GM23338 (cell line): ENCODE results near the gene DLL1. TPM values are rescaled to one million over a fixed set of nuclear protein-coding genes. Genes with fewer than 3 reads are reported as not detected.

Experiments used
- ATAC-seq: fragments of 200-7000 bp; cut with Tn5 transposase; 3 replicates; pipeline ENCODE4 v1.9.1; 2020
- DNase-seq: peaks from one replicate; pipeline ENCODE4 v3.0.0-alpha.2; 2015; ENCODE audit warnings: low spot score
- H2AFZ ChIP-seq: fragments of 200-600 bp; sonication (generic); 2 replicates; pipeline ENCODE4 v1.8.0; 2016; ENCODE audit warnings: antibody characterized with exemption, mild to moderate bottlenecking, moderate library complexity
- H3F3A ChIP-seq: fragments of 200-600 bp; sonication (generic); replicated peaks from 2 replicates; pipeline ENCODE4 v1.8.0; 2017; ENCODE audit warnings: antibody characterized with exemption, mixed run types, low read depth
- H3K27ac ChIP-seq: fragments of 200-600 bp; sonication (generic); 2 replicates; pipeline ENCODE4 v1.6.1; 2016; ENCODE audit warnings: low read depth
- H3K27me3 ChIP-seq: fragments of 200-600 bp; sonication (generic); 2 replicates; pipeline ENCODE4 v1.8.0; 2016; ENCODE audit warnings: mild to moderate bottlenecking, mixed run types, moderate library complexity; ENCODE audit not compliant: insufficient read depth
- H3K36me3 ChIP-seq: fragments of 200-600 bp; sonication (generic); 2 replicates; pipeline ENCODE4 v1.8.0; 2016; ENCODE audit warnings: mild to moderate bottlenecking; ENCODE audit not compliant: insufficient read depth
- H3K4me1 ChIP-seq: fragments of 200-600 bp; sonication (generic); 2 replicates; pipeline ENCODE4 v1.8.0; 2016; ENCODE audit warnings: mild to moderate bottlenecking, moderate library complexity; ENCODE audit not compliant: insufficient read depth
- H3K4me2 ChIP-seq: fragments of 200-600 bp; sonication (generic); 2 replicates; pipeline ENCODE4 v1.7.1; 2017; ENCODE audit warnings: mixed run types
- H3K4me3 ChIP-seq: fragments of 200-600 bp; sonication (generic); 2 replicates; pipeline ENCODE4 v1.6.1; 2016; ENCODE audit warnings: mixed run types
- H3K79me2 ChIP-seq: fragments of 200-600 bp; sonication (generic); replicated peaks from 2 replicates; pipeline ENCODE4 v1.8.0; 2017; ENCODE audit warnings: mild to moderate bottlenecking; ENCODE audit not compliant: insufficient read depth
- H3K9me2 ChIP-seq: fragments of 200-600 bp; sonication (generic); 2 replicates; pipeline ENCODE4 v1.8.0; 2017; ENCODE audit not compliant: insufficient read depth
- H4K20me1 ChIP-seq: fragments of 200-600 bp; sonication (generic); replicated peaks from 2 replicates; pipeline ENCODE4 v1.8.0; 2017; ENCODE audit warnings: mild to moderate bottlenecking; ENCODE audit not compliant: insufficient read depth
- H3K27ac Mint-ChIP-seq: 2 replicates; pipeline ENCODE4 v1.8.0; 2020; ENCODE audit warnings: inconsistent platforms, mild to moderate bottlenecking, moderate library complexity, mixed read lengths
- H3K27me3 Mint-ChIP-seq: 3 replicates; pipeline ENCODE4 v1.8.0; 2022; ENCODE audit warnings: low read depth, mild to moderate bottlenecking, moderate library complexity, mixed read lengths, inconsistent platforms; ENCODE audit not compliant: insufficient read depth, poor library complexity
- H3K36me3 Mint-ChIP-seq: 3 replicates; pipeline ENCODE4 v1.8.0; 2021; ENCODE audit warnings: low read depth, mild to moderate bottlenecking, inconsistent platforms, moderate library complexity, mixed read lengths
- H3K4me1 Mint-ChIP-seq: 3 replicates; pipeline ENCODE4 v1.8.0; 2020; ENCODE audit warnings: mild to moderate bottlenecking, inconsistent platforms, mixed read lengths
- H3K4me3 Mint-ChIP-seq: 3 replicates; pipeline ENCODE4 v1.8.0; 2021; ENCODE audit warnings: moderate library complexity, mild to moderate bottlenecking, inconsistent platforms, mixed read lengths
- H3K9me3 Mint-ChIP-seq: 3 replicates; pipeline ENCODE4 v1.8.0; 2020; ENCODE audit warnings: moderate library complexity, mild to moderate bottlenecking, inconsistent platforms, mixed read lengths
- CREB1 ChIP-seq: fragments of 250-450 bp; sonication (Bioruptor Pico); IDR thresholded peaks from 2 replicates; pipeline ENCODE4 v1.5.0; 2020; ENCODE audit warnings: low read depth, mild to moderate bottlenecking, moderate library complexity
- EZH2 ChIP-seq: fragments of 200-600 bp; sonication (generic); IDR thresholded peaks from one replicate; pipeline ENCODE4 v1.8.0; 2017; ENCODE audit warnings: antibody characterized with exemption, mild to moderate bottlenecking, low read depth; ENCODE audit not compliant: unreplicated experiment
- EZH2phosphoT487 ChIP-seq: fragments of 200-600 bp; sonication (generic); IDR thresholded peaks from one replicate; pipeline ENCODE4 v1.8.1; 2018; ENCODE audit warnings: antibody characterized with exemption; ENCODE audit not compliant: unreplicated experiment
- JUNB ChIP-seq: IDR thresholded peaks from one replicate; pipeline ENCODE4 v1.6.1; 2016; ENCODE audit warnings: antibody characterized with exemption; ENCODE audit not compliant: unreplicated experiment
- NANOG ChIP-seq: IDR thresholded peaks from 2 replicates; pipeline ENCODE4 v1.6.1; 2016; ENCODE audit warnings: antibody characterized with exemption, borderline replicate concordance
- POLR2AphosphoS5 ChIP-seq: IDR thresholded peaks from 2 replicates; pipeline ENCODE4 v1.6.1; 2016; ENCODE audit warnings: antibody characterized with exemption, low read depth
- STAT1 ChIP-seq: IDR thresholded peaks from one replicate; pipeline ENCODE4 v1.6.1; 2016; ENCODE audit warnings: antibody characterized with exemption; ENCODE audit not compliant: unreplicated experiment
- ZNF114 ChIP-seq: fragments of 250-450 bp; sonication (Bioruptor Pico); IDR thresholded peaks from 2 replicates; pipeline ENCODE4 v1.5.0; 2020; ENCODE audit warnings: mild to moderate bottlenecking, moderate library complexity
- ZNF331 ChIP-seq: fragments of 250-450 bp; sonication (Bioruptor Pico); IDR thresholded peaks from 2 replicates; pipeline ENCODE4 v1.5.0; 2020; ENCODE audit warnings: low read depth, mild to moderate bottlenecking, moderate library complexity
- polyA plus RNA-seq: library from polyadenylated mRNA; unstranded; fragments of >200 nt; fragmentation: Nextera tagmentation; extraction: Ambion mirVana; gene quantifications from 2 replicates; pipeline ENCODE4 v1.2.1, GENCODE V29; 2016
- total RNA-seq: library from RNA; depleted of rRNA; stranded (reverse); fragments of >200 nt; shearing (Covaris generic); gene quantifications from 2 replicates; pipeline ENCODE4 v1.2.3, GENCODE V29; 2014
- TF ChIP-seq, protein P1 (sequence below): IDR thresholded peaks from one replicate; pipeline ENCODE4 v1.6.1; 2018; ENCODE audit warnings: antibody characterized with exemption; ENCODE audit not compliant: unreplicated experiment
- TF ChIP-seq, protein P2 (sequence below): IDR thresholded peaks from 2 replicates; pipeline ENCODE4 v1.6.1; 2016; ENCODE audit warnings: antibody characterized with exemption
- TF ChIP-seq, protein P3 (sequence below), 2 experiments: fragments of 200-600 bp in 1 of 2; sonication (generic) in 1 of 2; conservative IDR thresholded peaks; 2 replicates each; pipeline versions ENCODE4 v1.5.1 to v1.6.1; 2016 to 2017; ENCODE audit warnings: antibody characterized with exemption in 2 of 2, low read depth in 2 of 2, mild to moderate bottlenecking in 2 of 2, moderate library complexity in 1 of 2
- TF ChIP-seq, protein P4 (sequence below): fragments of 250-450 bp; sonication (Bioruptor Pico); IDR thresholded peaks from 2 replicates; pipeline ENCODE4 v1.5.0; 2020; ENCODE audit warnings: mild to moderate bottlenecking, moderate library complexity

Gene DLL1
- total and polyA plus RNA-seq, 2 experiments from 2014 or later, result 2.2 to 4.6 TPM

DNA sequence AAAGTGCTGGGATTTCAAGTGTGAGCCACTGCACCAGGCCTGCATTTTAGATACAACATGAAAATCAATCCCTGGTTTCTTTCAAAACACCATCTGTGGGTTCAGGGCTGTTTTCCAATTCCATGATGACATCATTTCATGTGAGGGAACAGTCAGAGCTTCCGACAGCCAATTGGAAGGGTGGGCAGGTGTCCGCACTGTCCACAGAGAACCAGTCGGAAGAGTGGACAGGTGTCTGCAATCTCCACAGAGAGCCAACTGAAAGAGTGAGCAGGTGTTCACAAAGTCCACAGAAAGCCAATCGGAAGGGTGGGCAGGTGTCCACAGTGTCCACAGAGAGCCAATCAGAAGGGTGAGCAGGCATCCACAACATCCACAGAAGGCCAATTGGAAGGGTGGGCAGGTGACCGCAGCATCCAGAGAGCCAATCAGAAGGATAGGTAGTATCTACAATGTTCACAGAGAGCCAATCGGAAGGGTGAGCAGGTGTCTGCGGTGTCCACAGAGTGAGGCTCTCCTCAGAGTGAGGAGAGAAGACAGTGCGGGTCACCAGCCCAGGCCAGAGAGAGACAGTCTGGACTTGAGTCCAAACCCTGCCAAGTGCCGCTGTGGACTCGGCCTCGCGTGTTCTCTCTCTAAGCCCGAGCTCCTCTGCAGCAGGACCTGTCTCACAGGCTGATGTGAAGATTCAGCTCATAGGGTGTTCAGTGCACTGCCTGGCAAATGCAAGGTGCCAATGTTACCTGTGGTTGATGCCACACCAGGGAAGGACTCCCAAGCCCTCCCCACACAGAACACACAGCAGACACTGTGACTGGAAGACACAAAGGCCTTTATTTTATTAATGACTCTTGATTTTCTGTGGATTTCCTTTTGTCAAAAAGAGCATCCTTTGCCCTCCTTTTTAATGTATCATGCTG is 57.3 kb downstream of the DLL1 start:
- H3K36me3 ChIP-seq, result no peaks in the 10 kb centered on the region
- no peaks in the 10 kb centered on the region for H3F3A ChIP-seq
- no peaks in the 10 kb centered on the region for H3K9me2 ChIP-seq
- Mint-ChIP-seq H3K4me1 (peaks cover 24% of the 10 kb centered on the region), H3K9me3 (no peaks in the 10 kb centered on the region; the same call in 2 of the 3 replicates), H3K27me3 (peaks cover 12% of the 10 kb centered on the region), H3K4me3 (no peak overlapping the region), H3K27ac (no peak overlapping the region), H3K36me3 (no peaks in the 10 kb centered on the region)
- H3K4me1 ChIP-seq, result peaks cover 4% of the 10 kb centered on the region
- H4K20me1 ChIP-seq, result no peaks in the 10 kb centered on the region
- H3K4me3 ChIP-seq, result no peak overlapping the region
- no peak for DNase-seq
- TF ChIP-seq STAT1, result no peak
- TF ChIP-seq, protein P1, sequence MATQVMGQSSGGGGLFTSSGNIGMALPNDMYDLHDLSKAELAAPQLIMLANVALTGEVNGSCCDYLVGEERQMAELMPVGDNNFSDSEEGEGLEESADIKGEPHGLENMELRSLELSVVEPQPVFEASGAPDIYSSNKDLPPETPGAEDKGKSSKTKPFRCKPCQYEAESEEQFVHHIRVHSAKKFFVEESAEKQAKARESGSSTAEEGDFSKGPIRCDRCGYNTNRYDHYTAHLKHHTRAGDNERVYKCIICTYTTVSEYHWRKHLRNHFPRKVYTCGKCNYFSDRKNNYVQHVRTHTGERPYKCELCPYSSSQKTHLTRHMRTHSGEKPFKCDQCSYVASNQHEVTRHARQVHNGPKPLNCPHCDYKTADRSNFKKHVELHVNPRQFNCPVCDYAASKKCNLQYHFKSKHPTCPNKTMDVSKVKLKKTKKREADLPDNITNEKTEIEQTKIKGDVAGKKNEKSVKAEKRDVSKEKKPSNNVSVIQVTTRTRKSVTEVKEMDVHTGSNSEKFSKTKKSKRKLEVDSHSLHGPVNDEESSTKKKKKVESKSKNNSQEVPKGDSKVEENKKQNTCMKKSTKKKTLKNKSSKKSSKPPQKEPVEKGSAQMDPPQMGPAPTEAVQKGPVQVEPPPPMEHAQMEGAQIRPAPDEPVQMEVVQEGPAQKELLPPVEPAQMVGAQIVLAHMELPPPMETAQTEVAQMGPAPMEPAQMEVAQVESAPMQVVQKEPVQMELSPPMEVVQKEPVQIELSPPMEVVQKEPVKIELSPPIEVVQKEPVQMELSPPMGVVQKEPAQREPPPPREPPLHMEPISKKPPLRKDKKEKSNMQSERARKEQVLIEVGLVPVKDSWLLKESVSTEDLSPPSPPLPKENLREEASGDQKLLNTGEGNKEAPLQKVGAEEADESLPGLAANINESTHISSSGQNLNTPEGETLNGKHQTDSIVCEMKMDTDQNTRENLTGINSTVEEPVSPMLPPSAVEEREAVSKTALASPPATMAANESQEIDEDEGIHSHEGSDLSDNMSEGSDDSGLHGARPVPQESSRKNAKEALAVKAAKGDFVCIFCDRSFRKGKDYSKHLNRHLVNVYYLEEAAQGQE, result no peak
- TF ChIP-seq CREB1 (CRISPR knock-in tag), result no peak
- TF ChIP-seq, protein P2, sequence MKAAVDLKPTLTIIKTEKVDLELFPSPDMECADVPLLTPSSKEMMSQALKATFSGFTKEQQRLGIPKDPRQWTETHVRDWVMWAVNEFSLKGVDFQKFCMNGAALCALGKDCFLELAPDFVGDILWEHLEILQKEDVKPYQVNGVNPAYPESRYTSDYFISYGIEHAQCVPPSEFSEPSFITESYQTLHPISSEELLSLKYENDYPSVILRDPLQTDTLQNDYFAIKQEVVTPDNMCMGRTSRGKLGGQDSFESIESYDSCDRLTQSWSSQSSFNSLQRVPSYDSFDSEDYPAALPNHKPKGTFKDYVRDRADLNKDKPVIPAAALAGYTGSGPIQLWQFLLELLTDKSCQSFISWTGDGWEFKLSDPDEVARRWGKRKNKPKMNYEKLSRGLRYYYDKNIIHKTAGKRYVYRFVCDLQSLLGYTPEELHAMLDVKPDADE, result no peak
- TF ChIP-seq EZH2, result no peak
- TF ChIP-seq, protein P3, sequence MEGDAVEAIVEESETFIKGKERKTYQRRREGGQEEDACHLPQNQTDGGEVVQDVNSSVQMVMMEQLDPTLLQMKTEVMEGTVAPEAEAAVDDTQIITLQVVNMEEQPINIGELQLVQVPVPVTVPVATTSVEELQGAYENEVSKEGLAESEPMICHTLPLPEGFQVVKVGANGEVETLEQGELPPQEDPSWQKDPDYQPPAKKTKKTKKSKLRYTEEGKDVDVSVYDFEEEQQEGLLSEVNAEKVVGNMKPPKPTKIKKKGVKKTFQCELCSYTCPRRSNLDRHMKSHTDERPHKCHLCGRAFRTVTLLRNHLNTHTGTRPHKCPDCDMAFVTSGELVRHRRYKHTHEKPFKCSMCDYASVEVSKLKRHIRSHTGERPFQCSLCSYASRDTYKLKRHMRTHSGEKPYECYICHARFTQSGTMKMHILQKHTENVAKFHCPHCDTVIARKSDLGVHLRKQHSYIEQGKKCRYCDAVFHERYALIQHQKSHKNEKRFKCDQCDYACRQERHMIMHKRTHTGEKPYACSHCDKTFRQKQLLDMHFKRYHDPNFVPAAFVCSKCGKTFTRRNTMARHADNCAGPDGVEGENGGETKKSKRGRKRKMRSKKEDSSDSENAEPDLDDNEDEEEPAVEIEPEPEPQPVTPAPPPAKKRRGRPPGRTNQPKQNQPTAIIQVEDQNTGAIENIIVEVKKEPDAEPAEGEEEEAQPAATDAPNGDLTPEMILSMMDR (conservative IDR thresholded peaks at IDR 0.05; ENCODE audit: low read depth in 2 of 2), result no peak
- no peak for TF ChIP-seq ZNF331 (CRISPR knock-in tag)
- TF ChIP-seq EZH2phosphoT487, result no peak
- no peak for TF ChIP-seq ZNF114 (CRISPR knock-in tag)
- no peak for TF ChIP-seq JUNB
- TF ChIP-seq, protein P4, sequence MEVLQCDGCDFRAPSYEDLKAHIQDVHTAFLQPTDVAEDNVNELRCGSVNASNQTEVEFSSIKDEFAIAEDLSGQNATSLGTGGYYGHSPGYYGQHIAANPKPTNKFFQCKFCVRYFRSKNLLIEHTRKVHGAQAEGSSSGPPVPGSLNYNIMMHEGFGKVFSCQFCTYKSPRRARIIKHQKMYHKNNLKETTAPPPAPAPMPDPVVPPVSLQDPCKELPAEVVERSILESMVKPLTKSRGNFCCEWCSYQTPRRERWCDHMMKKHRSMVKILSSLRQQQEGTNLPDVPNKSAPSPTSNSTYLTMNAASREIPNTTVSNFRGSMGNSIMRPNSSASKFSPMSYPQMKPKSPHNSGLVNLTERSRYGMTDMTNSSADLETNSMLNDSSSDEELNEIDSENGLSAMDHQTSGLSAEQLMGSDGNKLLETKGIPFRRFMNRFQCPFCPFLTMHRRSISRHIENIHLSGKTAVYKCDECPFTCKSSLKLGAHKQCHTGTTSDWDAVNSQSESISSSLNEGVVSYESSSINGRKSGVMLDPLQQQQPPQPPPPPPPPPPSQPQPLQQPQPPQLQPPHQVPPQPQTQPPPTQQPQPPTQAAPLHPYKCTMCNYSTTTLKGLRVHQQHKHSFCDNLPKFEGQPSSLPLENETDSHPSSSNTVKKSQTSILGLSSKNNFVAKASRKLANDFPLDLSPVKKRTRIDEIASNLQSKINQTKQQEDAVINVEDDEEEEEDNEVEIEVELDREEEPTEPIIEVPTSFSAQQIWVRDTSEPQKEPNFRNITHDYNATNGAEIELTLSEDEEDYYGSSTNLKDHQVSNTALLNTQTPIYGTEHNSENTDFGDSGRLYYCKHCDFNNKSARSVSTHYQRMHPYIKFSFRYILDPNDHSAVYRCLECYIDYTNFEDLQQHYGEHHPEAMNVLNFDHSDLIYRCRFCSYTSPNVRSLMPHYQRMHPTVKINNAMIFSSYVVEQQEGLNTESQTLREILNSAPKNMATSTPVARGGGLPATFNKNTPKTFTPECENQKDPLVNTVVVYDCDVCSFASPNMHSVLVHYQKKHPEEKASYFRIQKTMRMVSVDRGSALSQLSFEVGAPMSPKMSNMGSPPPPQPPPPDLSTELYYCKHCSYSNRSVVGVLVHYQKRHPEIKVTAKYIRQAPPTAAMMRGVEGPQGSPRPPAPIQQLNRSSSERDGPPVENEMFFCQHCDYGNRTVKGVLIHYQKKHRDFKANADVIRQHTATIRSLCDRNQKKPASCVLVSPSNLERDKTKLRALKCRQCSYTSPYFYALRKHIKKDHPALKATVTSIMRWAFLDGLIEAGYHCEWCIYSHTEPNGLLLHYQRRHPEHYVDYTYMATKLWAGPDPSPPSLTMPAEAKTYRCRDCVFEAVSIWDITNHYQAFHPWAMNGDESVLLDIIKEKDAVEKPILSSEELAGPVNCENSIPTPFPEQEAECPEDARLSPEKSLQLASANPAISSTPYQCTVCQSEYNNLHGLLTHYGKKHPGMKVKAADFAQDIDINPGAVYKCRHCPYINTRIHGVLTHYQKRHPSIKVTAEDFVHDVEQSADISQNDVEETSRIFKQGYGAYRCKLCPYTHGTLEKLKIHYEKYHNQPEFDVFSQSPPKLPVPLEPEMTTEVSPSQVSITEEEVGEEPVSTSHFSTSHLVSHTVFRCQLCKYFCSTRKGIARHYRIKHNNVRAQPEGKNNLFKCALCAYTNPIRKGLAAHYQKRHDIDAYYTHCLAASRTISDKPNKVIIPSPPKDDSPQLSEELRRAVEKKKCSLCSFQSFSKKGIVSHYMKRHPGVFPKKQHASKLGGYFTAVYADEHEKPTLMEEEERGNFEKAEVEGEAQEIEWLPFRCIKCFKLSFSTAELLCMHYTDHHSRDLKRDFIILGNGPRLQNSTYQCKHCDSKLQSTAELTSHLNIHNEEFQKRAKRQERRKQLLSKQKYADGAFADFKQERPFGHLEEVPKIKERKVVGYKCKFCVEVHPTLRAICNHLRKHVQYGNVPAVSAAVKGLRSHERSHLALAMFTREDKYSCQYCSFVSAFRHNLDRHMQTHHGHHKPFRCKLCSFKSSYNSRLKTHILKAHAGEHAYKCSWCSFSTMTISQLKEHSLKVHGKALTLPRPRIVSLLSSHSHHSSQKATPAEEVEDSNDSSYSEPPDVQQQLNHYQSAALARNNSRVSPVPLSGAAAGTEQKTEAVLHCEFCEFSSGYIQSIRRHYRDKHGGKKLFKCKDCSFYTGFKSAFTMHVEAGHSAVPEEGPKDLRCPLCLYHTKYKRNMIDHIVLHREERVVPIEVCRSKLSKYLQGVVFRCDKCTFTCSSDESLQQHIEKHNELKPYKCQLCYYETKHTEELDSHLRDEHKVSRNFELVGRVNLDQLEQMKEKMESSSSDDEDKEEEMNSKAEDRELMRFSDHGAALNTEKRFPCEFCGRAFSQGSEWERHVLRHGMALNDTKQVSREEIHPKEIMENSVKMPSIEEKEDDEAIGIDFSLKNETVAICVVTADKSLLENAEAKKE, result no peak
- TF ChIP-seq NANOG, result no peak
- TF ChIP-seq POLR2AphosphoS5, result no peak
- H3K27ac ChIP-seq, result no peak overlapping the region
- ATAC-seq, result no peak
- no peaks in the 10 kb centered on the region for H3K27me3 ChIP-seq
- no peak overlapping the region for H3K4me2 ChIP-seq
- H3K79me2 ChIP-seq, result no peaks in the 10 kb centered on the region
- H2AFZ ChIP-seq, result no peak overlapping the region
